HepG2 (cell line): Measurements from ENCODE around the gene UBASH3A. TPM values are rescaled to one million over a fixed set of nuclear protein-coding genes. Genes with fewer than 3 reads are reported as not detected.

Source experiments
- ATAC-seq: fragments of 200-7000 bp; cut with Tn5 transposase; 3 replicates; pipeline ENCODE4 v1.9.1; 2020; ENCODE audit warnings: mild to moderate bottlenecking, moderate library complexity
- BruUV-seq: library from RNA; stranded (reverse); fragments of 400-500 nt; replicated peaks from 2 replicates; lab custom pipeline; 2021; lab: Mats Ljungman, UMichigan
- CTCF ChIA-PET: fragments of 300-600 bp; formaldehyde crosslinking; extraction: SDS; loops from one replicate; lab custom pipeline; 2021; ENCODE audit warnings: low total read pairs, inconsistent platforms, low intra/inter-chr PET ratio; lab: Yijun Ruan, JAX
- POLR2A ChIA-PET: fragments of 350-600 bp; sonication (Branson Sonifier 250); formaldehyde crosslinking; loops from one replicate; lab custom pipeline; 2020; ENCODE audit warnings: antibody characterized with exemption, inconsistent platforms; lab: Yijun Ruan, JAX
- DNase-seq: peaks from one replicate; pipeline ENCODE4 v3.0.0-alpha.2; 2015; ENCODE audit warnings: low spot score
- FAIRE-seq: peaks from 3 replicates; lab custom pipeline; 2011; peaks lifted over from hg19 to GRCh38; lab: Jason Lieb, UNC
- H2AFZ ChIP-seq: one replicate; pipeline ENCODE4 v1.6.1; 2011; ENCODE audit warnings: low read length, inconsistent platforms
- H3K27ac ChIP-seq: fragments of 300-600 bp; 3 replicates; pipeline ENCODE4 v1.8.0; 2011; ENCODE audit warnings: mixed run types, mild to moderate bottlenecking, mixed read lengths, low read length, inconsistent platforms; ENCODE audit not compliant: insufficient read depth; ENCODE audit errors: extremely low read length
- H3K27me3 ChIP-seq, 2 experiments: fragments of 200-600 bp in 1 of 2; 2 replicates in 1 of 2; 3 replicates in 1 of 2; pipeline versions ENCODE4 v1.6.0 to v1.8.0; 2011; ENCODE audit warnings: low read length in 2 of 2, mild to moderate bottlenecking in 2 of 2, moderate library complexity in 2 of 2, inconsistent platforms in 1 of 2; ENCODE audit not compliant: insufficient read depth in 2 of 2, control insufficient read depth in 1 of 2
- H3K36me3 ChIP-seq, 2 experiments: fragments of 200-600 bp in 1 of 2; replicated peaks in 1 of 2; 2 replicates in 1 of 2; 3 replicates in 1 of 2; pipeline versions ENCODE4 v1.5.1 to v1.8.0; 2011; ENCODE audit warnings: low read length in 2 of 2, inconsistent platforms in 1 of 2; ENCODE audit not compliant: insufficient read depth in 2 of 2, control insufficient read depth in 1 of 2
- H3K4me1 ChIP-seq: 2 replicates; pipeline ENCODE4 v1.5.1; 2012; ENCODE audit warnings: low read length, inconsistent platforms; ENCODE audit not compliant: insufficient read depth
- H3K4me2 ChIP-seq: 2 replicates; pipeline ENCODE4 v1.6.0; 2011; ENCODE audit warnings: low read depth, low read length, inconsistent platforms
- H3K4me3 ChIP-seq, 3 experiments: fragments of 200-600 bp in 1 of 3; sonication (generic), shearing (Covaris generic) in 1 of 3; replicated peaks in 1 of 3; 2 replicates each; pipeline ENCODE4 v1.5.1; 2011 to 2016; ENCODE audit warnings: low read length in 3 of 3, inconsistent platforms in 2 of 3, low read depth in 2 of 3, mild to moderate bottlenecking in 2 of 3, control low read depth in 1 of 3, mixed read lengths in 1 of 3; ENCODE audit not compliant: insufficient read depth in 1 of 3
- H3K79me2 ChIP-seq: one replicate; pipeline ENCODE4 v1.6.1; 2011; ENCODE audit warnings: low read length, inconsistent platforms; ENCODE audit not compliant: insufficient read depth
- H3K9ac ChIP-seq: 2 replicates; pipeline ENCODE4 v1.6.0; 2011; ENCODE audit warnings: mild to moderate bottlenecking, low read depth, low read length, inconsistent platforms; ENCODE audit not compliant: insufficient read depth
- H3K9me3 ChIP-seq: 2 replicates; pipeline ENCODE4 v1.5.1; 2012; ENCODE audit warnings: mild to moderate bottlenecking, low read length
- H4K20me1 ChIP-seq: 2 replicates; pipeline ENCODE4 v1.6.0; 2011; ENCODE audit warnings: inconsistent platforms, mild to moderate bottlenecking, low read length, moderate library complexity; ENCODE audit not compliant: insufficient read depth
- ARID2 ChIP-seq: sonication (generic); formaldehyde crosslinking; IDR thresholded peaks from 2 replicates; pipeline ENCODE4 v1.8.1; 2022; ENCODE audit warnings: mild to moderate bottlenecking, missing genetic modification reagents, borderline replicate concordance
- CEBPG ChIP-seq: IDR thresholded peaks from 2 replicates; pipeline ENCODE4 v1.6.1; 2016
- HNF4G ChIP-seq, 2 experiments: sonication (generic) in 1 of 2; formaldehyde crosslinking in 1 of 2; IDR thresholded peaks; 2 replicates each; pipeline versions ENCODE4 v1.4.0 to v1.6.1; 2011 to 2020; ENCODE audit warnings: borderline replicate concordance in 2 of 2, low read depth in 2 of 2, mild to moderate bottlenecking in 2 of 2, low read length in 1 of 2, missing genetic modification reagents in 1 of 2, moderate library complexity in 1 of 2
- LBX2 ChIP-seq: sonication (generic); formaldehyde crosslinking; IDR thresholded peaks from 2 replicates; pipeline ENCODE4 v1.5.0; 2020; ENCODE audit warnings: missing genetic modification reagents, mild to moderate bottlenecking, borderline replicate concordance
- MLLT10 ChIP-seq: sonication (generic); formaldehyde crosslinking; IDR thresholded peaks from 2 replicates; pipeline ENCODE4 v1.4.0; 2020; ENCODE audit warnings: missing genetic modification reagents
- MZF1 ChIP-seq: sonication (generic); formaldehyde crosslinking; IDR thresholded peaks from 2 replicates; pipeline ENCODE4 v1.8.1; 2023; ENCODE audit warnings: mild to moderate bottlenecking, missing genetic modification reagents, borderline replicate concordance
- NR2F2 ChIP-seq: IDR thresholded peaks from 2 replicates; pipeline ENCODE4 v1.6.1; 2012; ENCODE audit warnings: low read depth, inconsistent platforms, borderline replicate concordance
- SMARCC2 ChIP-seq: fragments of 450-650 bp; IDR thresholded peaks from 2 replicates; pipeline ENCODE4 v1.6.1; 2017; ENCODE audit warnings: antibody characterized with exemption, mild to moderate bottlenecking
- TFAP4 ChIP-seq: sonication (generic); IDR thresholded peaks from 2 replicates; pipeline ENCODE4 v1.6.1; 2016; ENCODE audit warnings: low read depth, borderline replicate concordance
- TGIF2 ChIP-seq: IDR thresholded peaks from 2 replicates; pipeline ENCODE4 v1.6.1; 2016; ENCODE audit warnings: control low read depth, missing compliant biosample characterization
- ZBTB38 ChIP-seq: sonication (generic); formaldehyde crosslinking; IDR thresholded peaks from 2 replicates; pipeline ENCODE4 v1.5.1; 2020; ENCODE audit warnings: mild to moderate bottlenecking, missing genetic modification reagents
- ZNF333 ChIP-seq: sonication (generic); formaldehyde crosslinking; IDR thresholded peaks from 2 replicates; pipeline ENCODE4 v1.4.0; 2020; ENCODE audit warnings: mild to moderate bottlenecking, missing genetic modification reagents, borderline replicate concordance
- ZNF800 ChIP-seq: sonication (generic); formaldehyde crosslinking; IDR thresholded peaks from 2 replicates; pipeline ENCODE4 v1.4.0; 2020; ENCODE audit warnings: missing genetic modification reagents
- WGBS: methylation state at CpG from one replicate; pipeline ENCODE4 v1.1.6; 2017; ENCODE audit warnings: low lambda C conversion rate; 5-methylcytosine and 5-hydroxymethylcytosine counted together
- in situ Hi-C: cut with HindIII; loops from 2 replicates; pipeline ENCODE4 v1.10.0; 2017; ENCODE audit warnings: low pct_unique_long_range_greater_than_20kb; ENCODE audit not compliant: extremely low pct_ligation_motif_present
- intact Hi-C: fragments of 100-400 bp; cut with micrococcal nuclease; formaldehyde crosslinking; loops from one replicate; pipeline ENCODE4 v1.10.0; 2022; ENCODE audit not compliant: unreplicated experiment
- polyA plus RNA-seq, 8 experiments: library from polyadenylated mRNA; depleted of rRNA in 3 of 8; stranded (reverse) in 7 of 8; unstranded in 1 of 8; fragments of >200 nt; fragmentation: Illumina TruSeq in 4 of 8; extraction: Trizol in 4 of 8; gene quantifications; 2 replicates each; pipeline versions ENCODE4 v1.2.1 to v1.2.3, GENCODE V29; 2011 to 2016; ENCODE audit warnings: low read depth in 4 of 8, missing spikeins in 1 of 8, mixed read lengths in 1 of 8; ENCODE audit not compliant: insufficient read depth in 1 of 8
- total RNA-seq, 5 experiments: library from RNA; depleted of rRNA; stranded (reverse); fragments of >200 nt; fragmentation: Illumina TruSeq; extraction: Trizol; gene quantifications; 2 replicates each; pipeline ENCODE4 v1.2.3, GENCODE V29; 2016; ENCODE audit warnings: low read depth in 1 of 5
- TF ChIP-seq, protein P1 (sequence below): sonication (generic); formaldehyde crosslinking; IDR thresholded peaks from 2 replicates; pipeline ENCODE4 v1.8.0; 2022; ENCODE audit warnings: mild to moderate bottlenecking, missing genetic modification reagents; ENCODE audit not compliant: insufficient replicate concordance

The UBASH3A gene
- total and polyA plus RNA-seq, 2 of the 13 experiments (the other 11 are each of a cell fraction or from before 2014, with no cell fraction given) = not detected

DNA sequence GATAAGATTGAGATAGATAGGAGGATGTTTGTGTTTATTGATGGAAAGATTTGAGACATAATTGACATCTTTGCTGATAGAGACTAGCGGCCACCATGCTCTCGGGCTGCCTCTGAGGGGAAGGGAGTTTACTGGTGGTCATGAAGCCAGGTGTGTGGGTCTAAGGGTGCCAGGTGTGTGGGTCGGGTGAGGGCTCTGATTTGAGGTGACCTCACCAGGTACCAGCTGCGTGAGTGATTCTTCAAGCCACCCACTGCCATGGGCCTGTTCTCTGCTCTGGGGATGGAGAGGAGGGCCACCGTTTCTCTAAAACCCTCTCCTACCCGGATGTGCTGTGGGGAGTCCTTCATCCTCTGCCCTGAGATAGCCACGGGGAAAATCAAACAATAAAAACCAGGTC, 3.2 kb downstream of the UBASH3A start:
- no peaks in the 10 kb centered on the region for H3K36me3 ChIP-seq
- no peak overlapping the region for H3K27ac ChIP-seq
- ChIA-PET CTCF (no interaction called here), POLR2A (no interaction called here)
- intact Hi-C loops (no loop called here), in situ Hi-C loops (no loop called here)
- no peak overlapping the region for H3K9ac ChIP-seq
- no peak for TF ChIP-seq SMARCC2
- no peak for TF ChIP-seq LBX2 (CRISPR knock-in tag)
- TF ChIP-seq TGIF2 (CRISPR knock-in tag) = no peak
- TF ChIP-seq ZNF333 (CRISPR knock-in tag) = no peak
- no peak for TF ChIP-seq MZF1 (CRISPR knock-in tag)
- TF ChIP-seq MLLT10 (CRISPR knock-in tag) = no peak
- no peak for TF ChIP-seq ARID2 (CRISPR knock-in tag)
- TF ChIP-seq NR2F2 = no peak
- TF ChIP-seq ZBTB38 (CRISPR knock-in tag) = no peak
- no peak for TF ChIP-seq CEBPG (CRISPR knock-in tag)
- H3K4me3 ChIP-seq = no peak overlapping the region
- WGBS = 49% methylated on average over 6 of the region's 7 CpGs
- H3K4me2 ChIP-seq = no peak overlapping the region
- no peak for ATAC-seq
- peaks cover 1 to 2% of the 10 kb centered on the region in 2 experiments; a peak in 3 of 5 replicates for H3K27me3 ChIP-seq
- peaks cover 3% of the 10 kb centered on the region for H3K9me3 ChIP-seq
- no peak overlapping the region for H2AFZ ChIP-seq
- FAIRE-seq = no peak
- peaks cover 30% of the 10 kb centered on the region for H3K4me1 ChIP-seq
- H4K20me1 ChIP-seq = no peaks in the 10 kb centered on the region
- H3K79me2 ChIP-seq = no peaks in the 10 kb centered on the region
- no TSS peak for BruUV-seq
- no peak for DNase-seq

- intact Hi-C loops (no loop called here), in situ Hi-C loops (no loop called here)
- Histone ChIP-seq H3K79me2 (no peaks in the 10 kb centered on the region), H3K27me3 (peaks cover 4 to 6% of the 10 kb centered on the region in 2 experiments; a peak in 4 of 5 replicates), H3K9ac (no peak overlapping the region), H2AFZ (no peak overlapping the region), H4K20me1 (no peaks in the 10 kb centered on the region), H3K4me3 (no peak overlapping the region), H3K4me1 (peaks cover 29% of the 10 kb centered on the region), H3K27ac (no peak overlapping the region), H3K36me3 (no peaks in the 10 kb centered on the region), H3K9me3 (no peaks in the 10 kb centered on the region), H3K4me2 (no peak overlapping the region)
- ChIA-PET POLR2A (no interaction called here), CTCF (no interaction called here)
- BruUV-seq = no TSS peak
- 74% methylated on average over 5 of the region's 5 CpGs for WGBS
- no peak for DNase-seq
- FAIRE-seq = no peak
- no peak for ATAC-seq
- TF ChIP-seq, protein P1, sequence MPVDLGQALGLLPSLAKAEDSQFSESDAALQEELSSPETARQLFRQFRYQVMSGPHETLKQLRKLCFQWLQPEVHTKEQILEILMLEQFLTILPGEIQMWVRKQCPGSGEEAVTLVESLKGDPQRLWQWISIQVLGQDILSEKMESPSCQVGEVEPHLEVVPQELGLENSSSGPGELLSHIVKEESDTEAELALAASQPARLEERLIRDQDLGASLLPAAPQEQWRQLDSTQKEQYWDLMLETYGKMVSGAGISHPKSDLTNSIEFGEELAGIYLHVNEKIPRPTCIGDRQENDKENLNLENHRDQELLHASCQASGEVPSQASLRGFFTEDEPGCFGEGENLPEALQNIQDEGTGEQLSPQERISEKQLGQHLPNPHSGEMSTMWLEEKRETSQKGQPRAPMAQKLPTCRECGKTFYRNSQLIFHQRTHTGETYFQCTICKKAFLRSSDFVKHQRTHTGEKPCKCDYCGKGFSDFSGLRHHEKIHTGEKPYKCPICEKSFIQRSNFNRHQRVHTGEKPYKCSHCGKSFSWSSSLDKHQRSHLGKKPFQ (CRISPR knock-in tag) = no peak
- TF ChIP-seq ZNF800 (CRISPR knock-in tag) (no peak), TFAP4 (no peak), HNF4G (IDR thresholded peaks at IDR 0.05; ENCODE audit: borderline replicate concordance, low read depth, low read length) (no peak), HNF4G (CRISPR knock-in tag; IDR thresholded peaks at IDR 0.05; ENCODE audit: borderline replicate concordance, low read depth) (no peak)
These were observed 3.8 kb downstream of the UBASH3A start for GRCh38 chr21:42407476-42407875.
